WTC11 (cell line): Measurements from ENCODE around the gene CNOT6L. TPM values are rescaled to one million over a fixed set of nuclear protein-coding genes. Genes with fewer than 3 reads are reported as not detected.

ENCODE experiments used
- ATAC-seq: fragments of 200-7000 bp; cut with Tn5 transposase; 2 replicates; pipeline ENCODE4 v1.10.0; 2021; ENCODE audit warnings: mild to moderate bottlenecking, moderate library complexity
- CTCF ChIA-PET: fragments of 300-600 bp; sonication (Branson Sonifier 250); formaldehyde crosslinking; loops from one replicate; lab custom pipeline; 2021; ENCODE audit warnings: antibody characterized with exemption; lab: Charles Lee
- POLR2A ChIA-PET: fragments of 350-600 bp; sonication (Branson Sonifier 250); formaldehyde crosslinking; loops from one replicate; lab custom pipeline; 2021; ENCODE audit warnings: antibody characterized with exemption; lab: Charles Lee
- DNase-seq: peaks from one replicate; pipeline ENCODE4 v3.0.0; 2021; ENCODE audit warnings: low spot score
- H3K27ac Mint-ChIP-seq: 2 replicates; pipeline ENCODE4 v1.8.0; 2021; ENCODE audit warnings: mixed read lengths
- H3K27me3 Mint-ChIP-seq: 2 replicates; pipeline ENCODE4 v1.8.0; 2021; ENCODE audit warnings: low read depth, mild to moderate bottlenecking, moderate library complexity, mixed read lengths
- H3K36me3 Mint-ChIP-seq: 2 replicates; pipeline ENCODE4 v1.8.0; 2021; ENCODE audit warnings: mixed read lengths
- H3K4me1 Mint-ChIP-seq: 2 replicates; pipeline ENCODE4 v1.8.0; 2022; ENCODE audit warnings: mixed read lengths
- H3K4me3 Mint-ChIP-seq: 2 replicates; pipeline ENCODE4 v1.8.0; 2021; ENCODE audit warnings: mild to moderate bottlenecking, moderate library complexity, mixed read lengths
- H3K9me3 Mint-ChIP-seq: 2 replicates; pipeline ENCODE4 v1.8.0; 2021; ENCODE audit warnings: mixed read lengths
- ATF2 ChIP-seq: sonication (generic); formaldehyde crosslinking; IDR thresholded peaks from 2 replicates; pipeline ENCODE4 v1.8.1; 2022; ENCODE audit warnings: low read depth, missing genetic modification reagents, borderline replicate concordance
- ESRRA ChIP-seq: sonication (generic); formaldehyde crosslinking; IDR thresholded peaks from 2 replicates; pipeline ENCODE4 v1.8.1; 2022; ENCODE audit warnings: mild to moderate bottlenecking, missing genetic modification reagents, borderline replicate concordance
- GRHL2 ChIP-seq: fragments of 250-450 bp; sonication (Bioruptor Pico); IDR thresholded peaks from 2 replicates; pipeline ENCODE4 v1.8.0; 2022; ENCODE audit warnings: mild to moderate bottlenecking, moderate library complexity; ENCODE audit not compliant: insufficient replicate concordance, severe bottlenecking
- HMGA2 ChIP-seq: fragments of 250-450 bp; sonication (Bioruptor Pico); IDR thresholded peaks from 2 replicates; pipeline ENCODE4 v1.4.0; 2021; ENCODE audit warnings: mild to moderate bottlenecking, moderate library complexity
- JUN ChIP-seq: sonication (generic); formaldehyde crosslinking; IDR thresholded peaks from 2 replicates; pipeline ENCODE4 v1.8.0; 2023; ENCODE audit warnings: mild to moderate bottlenecking, missing genetic modification reagents
- MXD4 ChIP-seq: fragments of 250-450 bp; sonication (Bioruptor Pico); IDR thresholded peaks from 2 replicates; pipeline ENCODE4 v1.8.0; 2021; ENCODE audit warnings: mild to moderate bottlenecking, moderate library complexity, borderline replicate concordance
- NFATC4 ChIP-seq: fragments of 250-450 bp; sonication (Bioruptor Pico); IDR thresholded peaks from 2 replicates; pipeline ENCODE4 v1.9.0; 2021; ENCODE audit warnings: mild to moderate bottlenecking
- SMAD3 ChIP-seq: sonication (generic); formaldehyde crosslinking; IDR thresholded peaks from 2 replicates; pipeline ENCODE4 v1.8.0; 2022; ENCODE audit warnings: missing genetic modification reagents, mild to moderate bottlenecking, borderline replicate concordance
- SMAD4 ChIP-seq: sonication (generic); formaldehyde crosslinking; IDR thresholded peaks from 2 replicates; pipeline ENCODE4 v1.8.0; 2022; ENCODE audit warnings: mild to moderate bottlenecking, missing genetic modification reagents
- TEAD4 ChIP-seq: sonication (generic); formaldehyde crosslinking; IDR thresholded peaks from 2 replicates; pipeline ENCODE4 v1.8.0; 2022; ENCODE audit warnings: mild to moderate bottlenecking, missing genetic modification reagents
- ZNF512 ChIP-seq: sonication (generic); formaldehyde crosslinking; IDR thresholded peaks from 2 replicates; pipeline ENCODE4 v1.8.1; 2022; ENCODE audit warnings: missing genetic modification reagents, borderline replicate concordance
- total RNA-seq: library from RNA; stranded (reverse); gene quantifications from 3 replicates; pipeline ENCODE4 v1.2.3, GENCODE V29; 2021
- TF ChIP-seq, protein P1 (sequence below): sonication (generic); formaldehyde crosslinking; IDR thresholded peaks from 2 replicates; pipeline ENCODE4 v1.8.1; 2023; ENCODE audit warnings: mild to moderate bottlenecking, missing genetic modification reagents
- TF ChIP-seq, protein P2 (sequence below): sonication (generic); formaldehyde crosslinking; conservative IDR thresholded peaks from 2 replicates; pipeline ENCODE4 v1.8.1; 2022; ENCODE audit warnings: mild to moderate bottlenecking, missing genetic modification reagents
- TF ChIP-seq, protein P3 (sequence below): fragments of 250-450 bp; sonication (Bioruptor Pico); IDR thresholded peaks from 2 replicates; pipeline ENCODE4 v1.9.0; 2021; ENCODE audit warnings: mild to moderate bottlenecking
- TF ChIP-seq, protein P4 (sequence below): sonication (generic); formaldehyde crosslinking; IDR thresholded peaks from 2 replicates; pipeline ENCODE4 v1.8.1; 2023; ENCODE audit warnings: mild to moderate bottlenecking, missing genetic modification reagents, moderate library complexity
- TF ChIP-seq, protein P5 (sequence below): fragments of 250-450 bp; sonication (Bioruptor Pico); IDR thresholded peaks from 2 replicates; pipeline ENCODE4 v1.9.0; 2021; ENCODE audit warnings: mild to moderate bottlenecking, borderline replicate concordance
- TF ChIP-seq, protein P6 (sequence below): fragments of 250-450 bp; sonication (Bioruptor Pico); IDR thresholded peaks from 2 replicates; pipeline ENCODE4 v1.8.0; 2021; ENCODE audit warnings: mild to moderate bottlenecking

The CNOT6L gene
- total RNA-seq, 1 experiment from 2014 or later, result 21.6 TPM

GRCh38 chr4:77795326-77795725, 23.8 kb downstream of the CNOT6L start:
- peaks cover 8% of the 10 kb centered on the region; the same call in 1 of the 2 replicates for H3K36me3 Mint-ChIP-seq
- ATAC-seq, result no peak
- H3K27ac Mint-ChIP-seq, result no peak overlapping the region
- H3K27me3 Mint-ChIP-seq, result no peaks in the 10 kb centered on the region
- H3K4me1 Mint-ChIP-seq, result peaks cover 3% of the 10 kb centered on the region; the same call in 1 of the 2 replicates
- ChIA-PET CTCF (no interaction called here), POLR2A (no interaction called here)
- H3K4me3 Mint-ChIP-seq, result no peak overlapping the region
- TF ChIP-seq, protein P1, sequence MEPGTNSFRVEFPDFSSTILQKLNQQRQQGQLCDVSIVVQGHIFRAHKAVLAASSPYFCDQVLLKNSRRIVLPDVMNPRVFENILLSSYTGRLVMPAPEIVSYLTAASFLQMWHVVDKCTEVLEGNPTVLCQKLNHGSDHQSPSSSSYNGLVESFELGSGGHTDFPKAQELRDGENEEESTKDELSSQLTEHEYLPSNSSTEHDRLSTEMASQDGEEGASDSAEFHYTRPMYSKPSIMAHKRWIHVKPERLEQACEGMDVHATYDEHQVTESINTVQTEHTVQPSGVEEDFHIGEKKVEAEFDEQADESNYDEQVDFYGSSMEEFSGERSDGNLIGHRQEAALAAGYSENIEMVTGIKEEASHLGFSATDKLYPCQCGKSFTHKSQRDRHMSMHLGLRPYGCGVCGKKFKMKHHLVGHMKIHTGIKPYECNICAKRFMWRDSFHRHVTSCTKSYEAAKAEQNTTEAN, result no peak
- TF ChIP-seq ESRRA, result no peak
- DNase-seq, result no peak
- H3K9me3 Mint-ChIP-seq, result peaks cover 10% of the 10 kb centered on the region

DNA sequence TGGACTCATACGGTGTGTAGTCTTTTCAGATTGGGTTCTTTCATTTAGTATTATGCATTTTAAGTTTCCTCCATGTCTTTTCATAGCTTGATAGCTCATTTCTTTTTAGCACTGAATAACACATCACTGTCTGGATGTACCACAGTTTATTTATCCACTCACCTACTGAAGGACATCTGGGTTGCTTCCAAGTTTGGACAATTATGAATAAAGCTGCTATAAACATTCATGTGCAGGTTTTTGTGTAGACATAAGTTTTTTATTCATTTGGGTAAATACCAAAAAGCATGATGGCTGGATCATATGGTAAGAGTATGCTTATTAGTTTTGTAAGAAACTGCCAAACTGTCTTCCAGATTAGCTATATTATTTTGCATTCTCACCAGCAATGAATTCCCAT, 29.0 kb downstream of the CNOT6L start:
- H3K36me3 Mint-ChIP-seq, result no peaks in the 10 kb centered on the region; the same call in 1 of the 2 replicates

DNA sequence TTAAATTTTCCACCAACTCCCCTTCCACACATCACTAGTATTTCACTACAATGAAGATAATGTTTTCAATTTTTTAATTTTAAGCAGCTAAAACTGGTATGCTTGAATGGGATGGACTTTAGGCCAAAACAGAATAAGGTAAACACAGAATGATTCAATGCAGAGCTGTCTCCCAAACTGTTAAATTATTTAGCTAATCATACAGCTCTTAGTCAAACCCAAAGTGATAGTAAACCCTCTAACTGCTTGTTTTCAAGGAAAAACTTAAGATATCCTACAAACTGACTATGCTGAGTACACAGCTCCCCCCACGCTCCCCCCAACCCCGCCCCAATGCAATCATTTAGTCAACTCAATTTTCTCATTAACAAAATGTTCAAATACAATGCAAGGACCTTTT, 30.2 kb downstream of the CNOT6L start:
- Mint-ChIP-seq H3K27me3 (no peaks in the 10 kb centered on the region), H3K27ac (no peak overlapping the region), H3K4me3 (no peak overlapping the region), H3K36me3 (no peaks in the 10 kb centered on the region; the same call in 1 of the 2 replicates), H3K4me1 (no peaks in the 10 kb centered on the region), H3K9me3 (no peaks in the 10 kb centered on the region)
- DNase-seq, result no peak
- no peak for ATAC-seq
- POLR2A ChIA-PET, result interaction anchor here (0.7 kb wide), 1 partner anchor 690 kb away, joined by 8 read pairs; no protein-coding TSS in a partner anchor
- CTCF ChIA-PET, result no interaction called here
- TF ChIP-seq, protein P2, sequence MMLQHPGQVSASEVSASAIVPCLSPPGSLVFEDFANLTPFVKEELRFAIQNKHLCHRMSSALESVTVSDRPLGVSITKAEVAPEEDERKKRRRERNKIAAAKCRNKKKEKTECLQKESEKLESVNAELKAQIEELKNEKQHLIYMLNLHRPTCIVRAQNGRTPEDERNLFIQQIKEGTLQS, result no peak
- TF ChIP-seq HMGA2 (CRISPR knock-in tag) (no peak), JUN (CRISPR knock-in tag) (no peak), SMAD3 (no peak), ESRRA (no peak), MXD4 (CRISPR knock-in tag) (no peak), ATF2 (CRISPR knock-in tag) (no peak), ZNF512 (CRISPR knock-in tag) (no peak)
- TF ChIP-seq, protein P3, sequence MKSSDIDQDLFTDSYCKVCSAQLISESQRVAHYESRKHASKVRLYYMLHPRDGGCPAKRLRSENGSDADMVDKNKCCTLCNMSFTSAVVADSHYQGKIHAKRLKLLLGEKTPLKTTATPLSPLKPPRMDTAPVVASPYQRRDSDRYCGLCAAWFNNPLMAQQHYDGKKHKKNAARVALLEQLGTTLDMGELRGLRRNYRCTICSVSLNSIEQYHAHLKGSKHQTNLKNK (CRISPR knock-in tag), result no peak
- TF ChIP-seq, protein P1, result no peak

More for the DNA sequence above, 29.0 kb downstream of the CNOT6L start:
- DNase-seq (no peak), ATAC-seq (no peak)
- ChIA-PET POLR2A (no interaction called here), CTCF (no interaction called here)
- no peak overlapping the region for H3K27ac Mint-ChIP-seq
- no peaks in the 10 kb centered on the region for H3K9me3 Mint-ChIP-seq
- TF ChIP-seq, protein P4, sequence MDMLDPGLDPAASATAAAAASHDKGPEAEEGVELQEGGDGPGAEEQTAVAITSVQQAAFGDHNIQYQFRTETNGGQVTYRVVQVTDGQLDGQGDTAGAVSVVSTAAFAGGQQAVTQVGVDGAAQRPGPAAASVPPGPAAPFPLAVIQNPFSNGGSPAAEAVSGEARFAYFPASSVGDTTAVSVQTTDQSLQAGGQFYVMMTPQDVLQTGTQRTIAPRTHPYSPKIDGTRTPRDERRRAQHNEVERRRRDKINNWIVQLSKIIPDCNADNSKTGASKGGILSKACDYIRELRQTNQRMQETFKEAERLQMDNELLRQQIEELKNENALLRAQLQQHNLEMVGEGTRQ, result no peak
- TF ChIP-seq, protein P5, sequence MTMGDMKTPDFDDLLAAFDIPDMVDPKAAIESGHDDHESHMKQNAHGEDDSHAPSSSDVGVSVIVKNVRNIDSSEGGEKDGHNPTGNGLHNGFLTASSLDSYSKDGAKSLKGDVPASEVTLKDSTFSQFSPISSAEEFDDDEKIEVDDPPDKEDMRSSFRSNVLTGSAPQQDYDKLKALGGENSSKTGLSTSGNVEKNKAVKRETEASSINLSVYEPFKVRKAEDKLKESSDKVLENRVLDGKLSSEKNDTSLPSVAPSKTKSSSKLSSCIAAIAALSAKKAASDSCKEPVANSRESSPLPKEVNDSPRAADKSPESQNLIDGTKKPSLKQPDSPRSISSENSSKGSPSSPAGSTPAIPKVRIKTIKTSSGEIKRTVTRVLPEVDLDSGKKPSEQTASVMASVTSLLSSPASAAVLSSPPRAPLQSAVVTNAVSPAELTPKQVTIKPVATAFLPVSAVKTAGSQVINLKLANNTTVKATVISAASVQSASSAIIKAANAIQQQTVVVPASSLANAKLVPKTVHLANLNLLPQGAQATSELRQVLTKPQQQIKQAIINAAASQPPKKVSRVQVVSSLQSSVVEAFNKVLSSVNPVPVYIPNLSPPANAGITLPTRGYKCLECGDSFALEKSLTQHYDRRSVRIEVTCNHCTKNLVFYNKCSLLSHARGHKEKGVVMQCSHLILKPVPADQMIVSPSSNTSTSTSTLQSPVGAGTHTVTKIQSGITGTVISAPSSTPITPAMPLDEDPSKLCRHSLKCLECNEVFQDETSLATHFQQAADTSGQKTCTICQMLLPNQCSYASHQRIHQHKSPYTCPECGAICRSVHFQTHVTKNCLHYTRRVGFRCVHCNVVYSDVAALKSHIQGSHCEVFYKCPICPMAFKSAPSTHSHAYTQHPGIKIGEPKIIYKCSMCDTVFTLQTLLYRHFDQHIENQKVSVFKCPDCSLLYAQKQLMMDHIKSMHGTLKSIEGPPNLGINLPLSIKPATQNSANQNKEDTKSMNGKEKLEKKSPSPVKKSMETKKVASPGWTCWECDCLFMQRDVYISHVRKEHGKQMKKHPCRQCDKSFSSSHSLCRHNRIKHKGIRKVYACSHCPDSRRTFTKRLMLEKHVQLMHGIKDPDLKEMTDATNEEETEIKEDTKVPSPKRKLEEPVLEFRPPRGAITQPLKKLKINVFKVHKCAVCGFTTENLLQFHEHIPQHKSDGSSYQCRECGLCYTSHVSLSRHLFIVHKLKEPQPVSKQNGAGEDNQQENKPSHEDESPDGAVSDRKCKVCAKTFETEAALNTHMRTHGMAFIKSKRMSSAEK, result no peak
- TF ChIP-seq, protein P6, sequence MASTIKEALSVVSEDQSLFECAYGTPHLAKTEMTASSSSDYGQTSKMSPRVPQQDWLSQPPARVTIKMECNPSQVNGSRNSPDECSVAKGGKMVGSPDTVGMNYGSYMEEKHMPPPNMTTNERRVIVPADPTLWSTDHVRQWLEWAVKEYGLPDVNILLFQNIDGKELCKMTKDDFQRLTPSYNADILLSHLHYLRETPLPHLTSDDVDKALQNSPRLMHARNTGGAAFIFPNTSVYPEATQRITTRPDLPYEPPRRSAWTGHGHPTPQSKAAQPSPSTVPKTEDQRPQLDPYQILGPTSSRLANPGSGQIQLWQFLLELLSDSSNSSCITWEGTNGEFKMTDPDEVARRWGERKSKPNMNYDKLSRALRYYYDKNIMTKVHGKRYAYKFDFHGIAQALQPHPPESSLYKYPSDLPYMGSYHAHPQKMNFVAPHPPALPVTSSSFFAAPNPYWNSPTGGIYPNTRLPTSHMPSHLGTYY (CRISPR knock-in tag), result no peak
- no peak for TF ChIP-seq GRHL2 (CRISPR knock-in tag)
- TF ChIP-seq NFATC4 (CRISPR knock-in tag), result no peak
- TF ChIP-seq SMAD4 (CRISPR knock-in tag), result no peak
- TF ChIP-seq TEAD4, result no peak
- H3K27me3 Mint-ChIP-seq, result no peaks in the 10 kb centered on the region
- no peaks in the 10 kb centered on the region for H3K4me1 Mint-ChIP-seq
- no peak overlapping the region for H3K4me3 Mint-ChIP-seq
